PC-3 (cell line): ENCODE results near the gene FERMT3.

Experiments used
- EZH2 ChIP-seq: fragments of 300-600 bp; sonication (generic); IDR thresholded peaks from one replicate; pipeline ENCODE4 v1.6.1; 2017; ENCODE audit warnings: antibody characterized with exemption, mild to moderate bottlenecking, low read length; ENCODE audit not compliant: unreplicated experiment
- EZH2phosphoT487 ChIP-seq: fragments of 300-600 bp; sonication (generic); IDR thresholded peaks from 2 replicates; pipeline ENCODE4 v1.6.1; 2018; ENCODE audit warnings: mild to moderate bottlenecking, antibody characterized with exemption, low read length, borderline replicate concordance
- TF ChIP-seq, protein P1 (sequence below): fragments of 300-600 bp; sonication (generic); conservative IDR thresholded peaks from 2 replicates; pipeline ENCODE4 v1.5.1; 2017; ENCODE audit warnings: antibody characterized with exemption, low read depth, mild to moderate bottlenecking, low read length

GRCh38 chr11:64244966-64245365 lies 38.4 kb downstream of the FERMT3 start:
- TF ChIP-seq, protein P1, sequence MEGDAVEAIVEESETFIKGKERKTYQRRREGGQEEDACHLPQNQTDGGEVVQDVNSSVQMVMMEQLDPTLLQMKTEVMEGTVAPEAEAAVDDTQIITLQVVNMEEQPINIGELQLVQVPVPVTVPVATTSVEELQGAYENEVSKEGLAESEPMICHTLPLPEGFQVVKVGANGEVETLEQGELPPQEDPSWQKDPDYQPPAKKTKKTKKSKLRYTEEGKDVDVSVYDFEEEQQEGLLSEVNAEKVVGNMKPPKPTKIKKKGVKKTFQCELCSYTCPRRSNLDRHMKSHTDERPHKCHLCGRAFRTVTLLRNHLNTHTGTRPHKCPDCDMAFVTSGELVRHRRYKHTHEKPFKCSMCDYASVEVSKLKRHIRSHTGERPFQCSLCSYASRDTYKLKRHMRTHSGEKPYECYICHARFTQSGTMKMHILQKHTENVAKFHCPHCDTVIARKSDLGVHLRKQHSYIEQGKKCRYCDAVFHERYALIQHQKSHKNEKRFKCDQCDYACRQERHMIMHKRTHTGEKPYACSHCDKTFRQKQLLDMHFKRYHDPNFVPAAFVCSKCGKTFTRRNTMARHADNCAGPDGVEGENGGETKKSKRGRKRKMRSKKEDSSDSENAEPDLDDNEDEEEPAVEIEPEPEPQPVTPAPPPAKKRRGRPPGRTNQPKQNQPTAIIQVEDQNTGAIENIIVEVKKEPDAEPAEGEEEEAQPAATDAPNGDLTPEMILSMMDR: no peak
- TF ChIP-seq EZH2 (no peak), EZH2phosphoT487 (no peak)
